SK-N-MC (cell line): ENCODE results near the gene SLC5A2.
A peak's percentile ranks its signal among the peaks of the same experiment; 100 is the strongest.
"Not testable (repeated sequence)": the region's sequence is repeated elsewhere in the genome, so short reads cannot be mapped to it uniquely, and the experiment has no call there.

Experiments used
- DNase-seq: peaks from one replicate; pipeline ENCODE4 v3.0.0-alpha.2; 2011; ENCODE audit warnings: low read depth, low spot score
- H3K27ac ChIP-seq: fragments of 200-600 bp; sonication (generic); 2 replicates; pipeline ENCODE4 v1.5.1; 2016; ENCODE audit warnings: mixed run types
- H3K36me3 ChIP-seq: fragments of 200-600 bp; sonication (generic); 2 replicates; pipeline ENCODE4 v1.6.1; 2017; ENCODE audit warnings: antibody characterized with exemption, low read length, mixed read lengths; ENCODE audit not compliant: insufficient read depth
- H3K4me3 ChIP-seq: fragments of 200-600 bp; sonication (generic); 2 replicates; pipeline ENCODE4 v1.5.1; 2016
- H3K9ac ChIP-seq: fragments of 200-600 bp; sonication (generic); 2 replicates; pipeline ENCODE4 v1.8.0; 2017; ENCODE audit warnings: mixed run types, mixed read lengths; ENCODE audit not compliant: insufficient read length
- H3K9me3 ChIP-seq: fragments of 200-600 bp; sonication (generic); 2 replicates; pipeline ENCODE4 v1.6.1; 2017; ENCODE audit warnings: low read depth, mild to moderate bottlenecking, antibody characterized with exemption, low read length, moderate library complexity, mixed read lengths
- EZH2 ChIP-seq: fragments of 200-600 bp; sonication (generic); IDR thresholded peaks from one replicate; pipeline ENCODE4 v1.6.1; 2017; ENCODE audit warnings: antibody characterized with exemption
- FOXP2 ChIP-seq: optimal IDR thresholded peaks from 2 replicates; pipeline ENCODE3; 2011; ENCODE audit warnings: mild to moderate bottlenecking, moderate library complexity; ENCODE audit not compliant: insufficient read depth; ENCODE audit errors: extremely low read length, control extremely low read depth
- POLR2AphosphoS5 ChIP-seq: IDR thresholded peaks from 2 replicates; pipeline ENCODE4 v1.6.1; 2012; ENCODE audit warnings: mild to moderate bottlenecking, low read depth, low read length, borderline replicate concordance

Gene SLC5A2

DNA sequence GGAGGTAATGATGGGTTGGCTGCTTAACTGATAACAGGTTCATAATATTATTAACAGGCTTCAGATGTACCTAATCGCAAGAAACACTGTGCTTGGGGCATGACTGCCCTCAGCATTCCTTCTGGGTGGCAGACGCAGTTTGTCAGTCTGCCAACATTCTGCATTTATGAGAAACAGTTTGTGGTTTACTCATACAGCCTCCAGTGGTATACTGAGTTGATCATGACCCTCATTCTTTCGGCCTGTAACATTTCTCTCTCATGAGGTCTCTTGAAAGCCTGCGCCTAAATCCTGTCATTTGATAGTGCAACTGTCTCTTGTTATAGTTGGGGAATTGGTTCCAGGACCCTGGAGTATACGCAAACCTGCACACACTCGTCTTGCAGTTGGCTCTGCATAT, 30.2 kb downstream of the SLC5A2 start:
- Histone ChIP-seq H3K4me3 (peak overlapping the region; percentile 3; the same call in 1 of the 2 replicates), H3K9ac (no peak overlapping the region), H3K36me3 (no peaks in the 10 kb centered on the region), H3K27ac (no peak overlapping the region), H3K9me3 (no peaks in the 10 kb centered on the region)
- no peak for TF ChIP-seq POLR2AphosphoS5
- TF ChIP-seq FOXP2, result no peak
- TF ChIP-seq EZH2, result no peak
- DNase-seq, result no peak

DNA sequence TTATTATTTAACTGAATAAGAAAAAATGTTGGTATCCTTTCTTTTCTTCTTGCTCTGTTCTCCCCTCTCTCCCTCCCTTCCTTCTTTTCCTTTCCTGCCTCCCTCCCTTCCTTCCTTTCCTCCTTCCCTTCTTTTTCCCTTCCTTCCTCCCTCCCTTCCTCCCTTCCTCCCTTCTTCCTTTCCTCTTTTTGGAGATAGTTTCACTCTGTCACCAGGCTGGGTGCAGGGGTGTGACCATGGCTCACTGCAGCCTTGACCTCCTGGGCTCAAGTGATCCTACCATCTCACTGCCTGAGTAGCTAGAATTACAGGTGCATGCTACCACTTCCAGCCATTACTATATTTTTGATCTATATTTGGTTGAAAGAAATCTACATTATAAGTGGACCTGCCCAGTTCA, 31.0 kb downstream of the SLC5A2 start:
- no peak for DNase-seq
- Histone ChIP-seq H3K27ac (no peak overlapping the region), H3K4me3 (no peak overlapping the region), H3K9ac (no peak overlapping the region), H3K36me3 (no peaks in the 10 kb centered on the region), H3K9me3 (no peaks in the 10 kb centered on the region)
- TF ChIP-seq EZH2, result no peak
- TF ChIP-seq POLR2AphosphoS5, result no peak
- TF ChIP-seq FOXP2, result no peak

DNA sequence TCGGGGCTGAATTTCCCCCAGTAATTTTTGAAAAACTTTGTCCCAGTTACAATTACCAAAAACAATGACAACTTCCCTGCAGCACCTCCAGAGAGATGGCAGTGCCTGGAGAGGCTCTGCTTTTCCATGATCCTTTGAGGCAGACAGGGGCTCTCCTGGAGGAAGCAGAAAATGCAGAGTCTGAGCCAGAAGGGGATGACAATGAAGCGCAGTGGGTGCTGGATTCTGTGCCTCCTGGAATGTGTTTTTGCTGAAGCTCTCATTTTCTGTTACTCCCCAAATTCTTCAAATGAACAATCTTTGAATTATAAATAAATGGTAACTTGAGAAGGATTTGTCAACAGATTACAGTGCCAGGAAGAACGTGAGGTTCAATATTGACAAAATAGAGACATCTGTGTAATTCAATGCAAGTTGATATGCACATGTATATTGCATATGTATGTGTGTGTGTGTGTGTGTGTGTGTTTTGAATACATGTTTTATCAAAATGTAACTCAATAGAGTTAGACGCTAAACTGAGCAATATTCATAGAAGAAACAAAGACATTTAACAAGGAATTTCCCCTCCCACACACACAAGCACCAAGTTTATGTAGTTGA, 35.0 kb downstream of the SLC5A2 start:
- H3K4me3 ChIP-seq, result no peak overlapping the region
- H3K9ac ChIP-seq, result no peak overlapping the region
- no peak for TF ChIP-seq FOXP2
- TF ChIP-seq EZH2, result no peak
- no peak for TF ChIP-seq POLR2AphosphoS5
- no peaks in the 10 kb centered on the region for H3K9me3 ChIP-seq
- H3K27ac ChIP-seq, result no peak overlapping the region
- no peak for DNase-seq
- H3K36me3 ChIP-seq, result no peaks in the 10 kb centered on the region

DNA sequence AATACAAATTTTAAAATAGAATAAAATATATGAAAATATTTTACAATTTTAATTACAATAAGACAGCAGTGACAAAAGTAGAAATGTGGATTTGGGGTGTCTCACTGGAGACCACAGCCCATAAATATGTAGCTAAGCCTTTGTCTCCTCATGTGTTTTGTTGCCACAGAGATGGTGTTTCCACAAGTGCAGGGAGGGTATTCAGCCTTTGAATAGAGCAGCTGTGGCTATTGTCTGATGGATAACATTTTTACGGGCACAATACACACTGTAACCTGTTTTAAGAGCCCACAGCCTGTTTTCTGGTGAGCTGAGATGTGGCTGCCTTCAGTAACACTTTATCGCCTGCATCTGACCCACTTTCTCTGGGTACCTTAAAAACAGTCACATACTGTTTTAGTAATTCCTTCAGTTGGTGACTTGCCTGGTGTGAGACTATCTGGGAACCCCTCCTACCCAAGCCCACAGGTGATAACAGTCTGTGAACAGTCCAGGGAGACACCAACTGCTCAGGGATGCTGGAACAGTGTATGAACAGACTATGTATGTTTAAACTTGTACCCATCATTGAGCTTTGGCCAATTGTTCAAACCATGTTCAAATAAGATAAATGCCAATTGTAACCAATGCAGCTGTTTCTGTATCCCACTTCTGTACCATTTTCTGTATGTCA, 37.0 kb downstream of the SLC5A2 start:
- no peaks in the 10 kb centered on the region for H3K9me3 ChIP-seq
- TF ChIP-seq POLR2AphosphoS5 (no peak), FOXP2 (no peak), EZH2 (no peak)
- H3K4me3 ChIP-seq, result no peak overlapping the region
- no peaks in the 10 kb centered on the region for H3K36me3 ChIP-seq
- no peak for DNase-seq
- H3K9ac ChIP-seq, result no peak overlapping the region
- no peak overlapping the region for H3K27ac ChIP-seq

DNA sequence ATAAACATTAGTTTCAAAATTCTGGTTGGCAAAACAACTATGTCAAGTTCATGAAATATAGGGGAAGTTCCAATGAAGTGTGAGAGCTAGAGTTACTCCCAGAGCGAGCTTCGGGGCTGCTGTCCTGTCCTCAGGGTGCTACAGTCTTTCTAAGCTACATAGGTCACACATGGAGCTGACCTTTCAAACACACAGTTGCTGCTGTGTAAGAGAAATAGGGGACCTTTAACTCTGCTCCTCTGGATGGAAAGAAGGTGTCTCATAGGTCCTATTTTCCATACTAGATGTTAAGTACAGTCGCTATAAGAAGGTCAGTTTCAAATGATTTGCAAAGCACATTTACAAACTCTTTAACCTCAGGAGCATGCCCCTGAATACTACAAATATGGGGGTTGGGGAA, 38.4 kb downstream of the SLC5A2 start:
- TF ChIP-seq EZH2, result no peak
- TF ChIP-seq POLR2AphosphoS5, result no peak
- TF ChIP-seq FOXP2, result no peak
- no peak overlapping the region for H3K9ac ChIP-seq
- H3K4me3 ChIP-seq, result no peak overlapping the region
- no peaks in the 10 kb centered on the region for H3K9me3 ChIP-seq
- H3K27ac ChIP-seq, result no peak overlapping the region
- H3K36me3 ChIP-seq, result no peaks in the 10 kb centered on the region
- no peak for DNase-seq

DNA sequence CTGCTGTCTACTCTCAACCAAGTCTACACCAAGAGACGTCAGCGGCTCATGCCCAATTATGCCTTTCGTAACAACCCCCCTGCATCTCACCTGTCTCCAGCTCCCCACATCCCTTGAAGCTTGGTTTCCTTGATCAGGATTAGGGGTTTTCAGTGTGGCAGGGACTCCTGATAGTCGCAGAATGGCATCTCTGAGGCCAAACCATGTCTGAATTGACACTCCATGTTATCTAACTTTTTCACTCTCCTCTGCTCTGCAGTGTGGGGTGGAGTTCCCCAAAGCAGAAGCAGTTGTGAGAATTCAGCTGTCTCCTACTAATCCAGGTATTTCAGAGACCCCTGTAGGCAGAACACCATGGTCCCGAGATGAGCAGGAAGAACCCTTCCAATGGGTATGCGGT, 39.1 kb downstream of the SLC5A2 start:
- no peaks in the 10 kb centered on the region for H3K36me3 ChIP-seq
- H3K9ac ChIP-seq, result no peak overlapping the region
- H3K4me3 ChIP-seq, result no peak overlapping the region
- H3K27ac ChIP-seq, result no peak overlapping the region
- DNase-seq, result no peak
- H3K9me3 ChIP-seq, result no peaks in the 10 kb centered on the region
- TF ChIP-seq POLR2AphosphoS5 (no peak), EZH2 (no peak), FOXP2 (no peak)

DNA sequence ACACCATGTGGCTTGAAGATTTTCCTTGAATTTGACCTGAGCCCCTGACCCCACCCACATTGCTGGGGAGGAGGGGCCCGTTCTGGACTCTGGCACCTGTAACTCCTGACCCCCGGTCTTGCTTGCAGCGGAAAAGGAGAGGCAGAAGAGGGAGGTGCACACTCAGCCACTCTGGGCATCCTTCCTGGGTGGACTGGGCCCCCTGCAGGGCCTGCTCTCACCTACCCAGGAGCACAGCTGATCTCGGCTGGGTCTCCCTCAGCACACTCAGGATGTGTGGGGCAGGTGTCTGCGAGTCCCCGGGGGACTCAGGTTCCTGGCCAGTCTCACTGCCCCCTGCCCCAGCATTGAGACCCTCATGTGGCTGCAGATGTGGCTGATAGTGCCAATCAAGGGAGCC, 40.8 kb downstream of the SLC5A2 start:
- H3K9ac ChIP-seq, H3K36me3 ChIP-seq, H3K9me3 ChIP-seq, H3K4me3 ChIP-seq, DNase-seq, H3K27ac ChIP-seq: not testable (repeated sequence)

DNA sequence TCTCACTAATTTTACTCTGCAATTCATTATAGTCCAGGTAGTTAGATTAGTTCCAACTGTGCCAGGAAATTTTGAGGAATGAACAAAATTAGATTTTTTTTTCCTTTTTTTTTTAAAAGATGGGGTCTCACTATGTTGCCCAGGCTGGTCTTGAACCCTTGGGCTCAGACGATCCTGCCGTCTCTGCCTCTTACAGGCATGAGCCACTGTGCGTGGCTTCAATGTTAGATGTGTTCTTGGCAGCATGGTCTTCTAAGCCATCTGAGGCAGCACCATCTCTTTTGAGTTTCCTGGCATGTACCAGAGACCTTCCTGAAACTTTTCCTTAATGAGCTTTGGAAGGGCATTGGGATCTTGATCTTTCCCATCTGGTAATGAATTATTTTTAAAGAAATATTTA, 42.2 kb downstream of the SLC5A2 start:
- H3K4me3 ChIP-seq, result no peak overlapping the region
- H3K9me3 ChIP-seq, result no peaks in the 10 kb centered on the region
- DNase-seq, result no peak
- TF ChIP-seq POLR2AphosphoS5, result no peak
- no peak for TF ChIP-seq EZH2
- TF ChIP-seq FOXP2, result no peak
- H3K27ac ChIP-seq, result no peak overlapping the region
- no peak overlapping the region for H3K9ac ChIP-seq
- no peaks in the 10 kb centered on the region for H3K36me3 ChIP-seq

DNA sequence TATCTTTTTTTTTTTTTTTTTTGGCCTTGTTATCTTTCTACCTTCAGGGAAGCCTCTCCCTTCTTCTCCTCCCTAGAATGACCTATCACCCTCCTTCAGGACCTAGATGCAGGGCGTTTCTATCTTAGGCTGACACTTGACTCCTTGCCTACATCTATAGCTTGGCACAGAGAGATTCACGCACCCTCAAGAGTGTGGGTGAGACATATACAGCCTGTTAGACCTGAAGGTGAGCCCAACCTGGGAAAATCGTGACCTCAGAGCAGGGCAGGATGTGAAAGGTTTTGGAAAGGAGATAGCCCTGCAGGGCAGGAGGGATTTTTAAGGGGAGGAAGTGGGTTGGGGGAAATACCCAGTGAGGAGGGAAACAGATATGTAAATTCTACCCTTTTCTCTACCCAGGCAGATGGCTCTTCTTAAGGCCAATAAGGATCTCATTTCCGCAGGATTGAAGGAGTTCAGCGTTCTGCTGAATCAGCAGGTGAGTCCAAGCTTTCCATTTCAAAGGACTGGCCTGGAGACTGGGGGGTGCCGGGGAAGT, 44.9 kb downstream of the SLC5A2 start, which contains the start of gene AHSP:
TSS of gene AHSP (plus strand) at position 167 of the 541 bp plus-strand sequence. CDS start at position 407, 240 bp downstream.
- Histone ChIP-seq H3K36me3 (no peaks in the 10 kb centered on the region), H3K9me3 (no peaks in the 10 kb centered on the region), H3K4me3 (peak within 1 kb of the TSS; percentile 35), H3K9ac (no peak within 1 kb of the TSS), H3K27ac (no peak within 1 kb of the TSS)
- DNase-seq, result no peak
- TF ChIP-seq POLR2AphosphoS5 (no peak), EZH2 (no peak), FOXP2 (no peak)
